NCI-H2081 treated with DMSO at 0.1 percent for 48 hours (cell line): ENCODE results near the gene TRIM32.
A peak's percentile ranks its signal among the peaks of the same experiment; 100 is the strongest.

Experiments used
- DNase-seq: peaks from one replicate; lab custom pipeline; 2025; lab: John Stamatoyannopoulos, UW

TRIM32 gene

GRCh38 chr9:116705531-116705930 is 18.4 kb downstream of the TRIM32 start:
- DNase-seq = no peak

- DNase-seq = no peak
Measured at GRCh38 chr9:116706310-116707290, 19.5 kb downstream of the TRIM32 start.

GRCh38 chr9:116712781-116713180 is 25.7 kb downstream of the TRIM32 start:
- DNase-seq = no peak

- no peak for DNase-seq
Measured at GRCh38 chr9:116713271-116713670, 26.2 kb downstream of the TRIM32 start.

- DNase-seq = no peak
Measured at GRCh38 chr9:116715751-116716150, 28.6 kb downstream of the TRIM32 start.

- no peak for DNase-seq
Measured at GRCh38 chr9:116716438-116716837, 29.3 kb downstream of the TRIM32 start.

GRCh38 chr9:116717150-116717549 is 30.0 kb downstream of the TRIM32 start:
- DNase-seq = no peak

- no peak for DNase-seq
Measured at GRCh38 chr9:116718111-116718510, 31.0 kb downstream of the TRIM32 start.

GRCh38 chr9:116720111-116720510 is 33.0 kb downstream of the TRIM32 start:
- DNase-seq = no peak

- no peak for DNase-seq
Measured at GRCh38 chr9:116721411-116721810, 34.3 kb downstream of the TRIM32 start.

GRCh38 chr9:116721944-116722343 is 34.8 kb downstream of the TRIM32 start:
- DNase-seq = no peak

GRCh38 chr9:116724123-116724522 is 37.0 kb downstream of the TRIM32 start:
- no peak for DNase-seq

- no peak for DNase-seq
Measured at GRCh38 chr9:116726602-116727001, 39.5 kb downstream of the TRIM32 start.

GRCh38 chr9:116733010-116733641 is 46.0 kb downstream of the TRIM32 start:
- no peak for DNase-seq

GRCh38 chr9:116736399-116737151 is 49.5 kb downstream of the TRIM32 start:
- DNase-seq = no peak

- peak; percentile 14 for DNase-seq
Measured at GRCh38 chr9:116737152-116737546, 50.0 kb downstream of the TRIM32 start.

GRCh38 chr9:116741086-116741740 is 54.1 kb downstream of the TRIM32 start:
- DNase-seq = no peak

- DNase-seq = no peak
Measured at GRCh38 chr9:116741742-116742141, 54.6 kb downstream of the TRIM32 start.

GRCh38 chr9:116749176-116749575 is 62.1 kb downstream of the TRIM32 start:
- no peak for DNase-seq

GRCh38 chr9:116749772-116750171 is 62.7 kb downstream of the TRIM32 start:
- no peak for DNase-seq

GRCh38 chr9:116750510-116750909 is 63.4 kb downstream of the TRIM32 start:
- DNase-seq = no peak
